ENCODE data around the gene TREX2. TPM values are rescaled to one million over a fixed set of nuclear protein-coding genes. Genes with fewer than 3 reads are reported as not detected.
A peak's percentile ranks its signal among the peaks of the same experiment; 100 is the strongest.

Gene TREX2
- total and polyA plus RNA-seq, 2 of the 4 experiments (the other 2 are of a cell fraction): 0.36 to 0.84 TPM

- no peaks in the 10 kb centered on the region for H3K4me1 ChIP-seq (ENCODE audit: control insufficient read depth, insufficient read depth, low read length)
- in situ Hi-C loops (cut with MboI; ENCODE audit: low sequenced_read_pairs) (loop anchor here (25.0 kb wide), 1 partner anchor 234 kb away; the partner anchor contains the start of gene MAGEA1), dilution Hi-C loops (cut with HindIII; ENCODE audit: low sequenced_read_pairs, unreplicated experiment) (no loop called here), intact Hi-C loops (cut with micrococcal nuclease) (no loop called here)
- H3K4me2 ChIP-seq (ENCODE audit: low read depth, low read length): no peak overlapping the region
- H3K9me1 ChIP-seq (ENCODE audit: insufficient read depth, low read length): no peaks in the 10 kb centered on the region
- no peak overlapping the region for H3K27ac ChIP-seq (ENCODE audit: insufficient read depth, low read length)
- H2BK15ac ChIP-seq (ENCODE audit: low read depth, low read length): no peak overlapping the region
- no peak overlapping the region for H2AK9ac ChIP-seq (replicated peaks; ENCODE audit: low read depth, low read length, poor library complexity)
- H3K56ac ChIP-seq (ENCODE audit: extremely low read depth, insufficient read depth, low read length): no peak overlapping the region
- H3K4me3 ChIP-seq (ENCODE audit: insufficient read depth, low read depth, low read length): no peak overlapping the region
- BruUV-seq (replicated peaks): no TSS peak
- no peak overlapping the region for H3K23ac ChIP-seq (ENCODE audit: low read depth, low read length)
- DNase-seq: no peak
- H2AFZ ChIP-seq (replicated peaks; ENCODE audit: low read length, poor library complexity): peak overlapping the region; percentile 58
- H3K36me3 ChIP-seq (ENCODE audit: control insufficient read depth, insufficient read depth, low read length): no peaks in the 10 kb centered on the region
- 79% methylated on average over 34 of the region's 91 CpGs; no CpG with 5 or more reads in 1 of the 2 experiments for WGBS, 2 experiments (ENCODE audit: extremely low coverage in 2 of 2, insufficient read length in 1 of 2)
- no peaks in the 10 kb centered on the region for H3K79me1 ChIP-seq (ENCODE audit: low read depth in 1 of 2, low read length in 2 of 2)
- H3K4ac ChIP-seq (ENCODE audit: low read depth, low read length): no peak overlapping the region
- no peak overlapping the region for H2BK120ac ChIP-seq (ENCODE audit: low read depth, low read length)
- H2AK5ac ChIP-seq (ENCODE audit: low read depth, low read length): no peak overlapping the region
- ChIA-PET CTCF (no interaction called here), POLR2A (ENCODE audit: unreplicated experiment) (no interaction called here)
- H4K91ac ChIP-seq (ENCODE audit: insufficient read depth, low read depth, low read length): no peak overlapping the region
- peaks cover 11% of the 10 kb centered on the region for H3K27me3 ChIP-seq (ENCODE audit: control insufficient read depth, insufficient read depth, low read length)
- H2BK20ac ChIP-seq (ENCODE audit: low read depth, low read length): no peak overlapping the region
- no peak overlapping the region for H3K18ac ChIP-seq (ENCODE audit: low read depth, low read length)
- H4K5ac ChIP-seq (ENCODE audit: low read depth, low read length): no peak overlapping the region
- H4K20me1 ChIP-seq (ENCODE audit: insufficient read depth, low read length): no peaks in the 10 kb centered on the region
- no peak overlapping the region for H3K14ac ChIP-seq (replicated peaks; ENCODE audit: low read depth, low read length)
- ATAC-seq (ENCODE audit: low read depth): no peak
- TF ChIP-seq MXI1 (IDR thresholded peaks at IDR 0.05; ENCODE audit: borderline replicate concordance, low read depth, low read length): no peak
- no peak for TF ChIP-seq SMC3 (IDR thresholded peaks at IDR 0.05; ENCODE audit: low read depth, low read length)
- TF ChIP-seq RAD21 (IDR thresholded peaks at IDR 0.05; ENCODE audit: low read length): no peak
- no peak for TF ChIP-seq CEBPB (IDR thresholded peaks at IDR 0.05; ENCODE audit: low read depth, low read length)
- no peak for TF ChIP-seq CHD1 (IDR thresholded peaks at IDR 0.05; ENCODE audit: low read depth, low read length)
- no peak for TF ChIP-seq POLR2A (IDR thresholded peaks at IDR 0.05; ENCODE audit: low read depth, low read length)
- no peak for TF ChIP-seq NFE2L2 (IDR thresholded peaks at IDR 0.05; ENCODE audit: low read depth, low read length)
- no peak for TF ChIP-seq FOS (IDR thresholded peaks at IDR 0.05; ENCODE audit: low read depth, low read length)
- no peak for TF ChIP-seq BHLHE40 (IDR thresholded peaks at IDR 0.05; ENCODE audit: low read depth, low read length)
- TF ChIP-seq, protein P1, sequence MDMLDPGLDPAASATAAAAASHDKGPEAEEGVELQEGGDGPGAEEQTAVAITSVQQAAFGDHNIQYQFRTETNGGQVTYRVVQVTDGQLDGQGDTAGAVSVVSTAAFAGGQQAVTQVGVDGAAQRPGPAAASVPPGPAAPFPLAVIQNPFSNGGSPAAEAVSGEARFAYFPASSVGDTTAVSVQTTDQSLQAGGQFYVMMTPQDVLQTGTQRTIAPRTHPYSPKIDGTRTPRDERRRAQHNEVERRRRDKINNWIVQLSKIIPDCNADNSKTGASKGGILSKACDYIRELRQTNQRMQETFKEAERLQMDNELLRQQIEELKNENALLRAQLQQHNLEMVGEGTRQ (IDR thresholded peaks at IDR 0.05; ENCODE audit: low read depth, low read length): no peak
- TF ChIP-seq RFX5 (IDR thresholded peaks at IDR 0.05; ENCODE audit: low read depth, low read length): no peak
- no peak for TF ChIP-seq MAZ (IDR thresholded peaks at IDR 0.05; ENCODE audit: borderline replicate concordance, low read depth, low read length)
- TF ChIP-seq MAFK (IDR thresholded peaks at IDR 0.05; ENCODE audit: low read depth, low read length): no peak
- no peak for TF ChIP-seq RCOR1 (IDR thresholded peaks at IDR 0.05; ENCODE audit: insufficient replicate concordance, low read length)
- TF ChIP-seq, protein P2, sequence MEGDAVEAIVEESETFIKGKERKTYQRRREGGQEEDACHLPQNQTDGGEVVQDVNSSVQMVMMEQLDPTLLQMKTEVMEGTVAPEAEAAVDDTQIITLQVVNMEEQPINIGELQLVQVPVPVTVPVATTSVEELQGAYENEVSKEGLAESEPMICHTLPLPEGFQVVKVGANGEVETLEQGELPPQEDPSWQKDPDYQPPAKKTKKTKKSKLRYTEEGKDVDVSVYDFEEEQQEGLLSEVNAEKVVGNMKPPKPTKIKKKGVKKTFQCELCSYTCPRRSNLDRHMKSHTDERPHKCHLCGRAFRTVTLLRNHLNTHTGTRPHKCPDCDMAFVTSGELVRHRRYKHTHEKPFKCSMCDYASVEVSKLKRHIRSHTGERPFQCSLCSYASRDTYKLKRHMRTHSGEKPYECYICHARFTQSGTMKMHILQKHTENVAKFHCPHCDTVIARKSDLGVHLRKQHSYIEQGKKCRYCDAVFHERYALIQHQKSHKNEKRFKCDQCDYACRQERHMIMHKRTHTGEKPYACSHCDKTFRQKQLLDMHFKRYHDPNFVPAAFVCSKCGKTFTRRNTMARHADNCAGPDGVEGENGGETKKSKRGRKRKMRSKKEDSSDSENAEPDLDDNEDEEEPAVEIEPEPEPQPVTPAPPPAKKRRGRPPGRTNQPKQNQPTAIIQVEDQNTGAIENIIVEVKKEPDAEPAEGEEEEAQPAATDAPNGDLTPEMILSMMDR (conservative IDR thresholded peaks at IDR 0.05; ENCODE audit: low read depth, low read length): no peak
- no peak overlapping the region for H4K8ac ChIP-seq (ENCODE audit: low read depth in 2 of 2, low read length in 2 of 2)
- H3K9me3 ChIP-seq (ENCODE audit: control insufficient read depth, insufficient read depth, low read length): peaks cover 6% of the 10 kb centered on the region; the same call in 1 of the 2 replicates
- H2BK5ac ChIP-seq (ENCODE audit: low read depth, low read length, poor library complexity, severe bottlenecking): no peak overlapping the region
- H3K9ac ChIP-seq (ENCODE audit: low read depth, low read length): no peak overlapping the region
Observed at GRCh38 chrX:153420851-153421599, 24.8 kb downstream of the TREX2 start.

All from IMR-90 (cell line).